Left hindlimb (tissue), 1 donor: Measurements from ENCODE around the gene DLGAP1.
"Not testable (repeated sequence)": the region's sequence is repeated elsewhere in the genome, so short reads cannot be mapped to it uniquely, and the experiment has no call there.

Experiments
- DNase-seq: peaks from one replicate; pipeline ENCODE4 v3.0.0-alpha.2; 2018

The DLGAP1 gene

GRCh38 chr18:3610813-3611212 lies 844.3 kb downstream of the DLGAP1 start:
- DNase-seq = no peak

GRCh38 chr18:3610188-3610708 lies 844.9 kb downstream of the DLGAP1 start:
- no peak for DNase-seq

- DNase-seq = no peak
Measured at GRCh38 chr18:3608488-3608887, 846.6 kb downstream of the DLGAP1 start.

GRCh38 chr18:3608099-3608453 lies 847.0 kb downstream of the DLGAP1 start:
- DNase-seq = not testable (repeated sequence)

GRCh38 chr18:3607309-3608098 lies 847.6 kb downstream of the DLGAP1 start:
- no peak for DNase-seq

GRCh38 chr18:3606863-3607262 lies 848.2 kb downstream of the DLGAP1 start:
- DNase-seq = not testable (repeated sequence)

GRCh38 chr18:3605954-3606443 lies 849.1 kb downstream of the DLGAP1 start:
- no peak for DNase-seq

GRCh38 chr18:3605486-3605952 lies 849.6 kb downstream of the DLGAP1 start:
- no peak for DNase-seq

GRCh38 chr18:3604498-3605408 lies 850.4 kb downstream of the DLGAP1 start:
- DNase-seq = peak; percentile 56

GRCh38 chr18:3604235-3604497 lies 850.9 kb downstream of the DLGAP1 start:
- no peak for DNase-seq

- peak; percentile 75 for DNase-seq
Measured at GRCh38 chr18:3603421-3604234, 851.5 kb downstream of the DLGAP1 start.

GRCh38 chr18:3601106-3601755 lies 853.9 kb downstream of the DLGAP1 start:
- DNase-seq = not testable (repeated sequence)

GRCh38 chr18:3599861-3600260 lies 855.2 kb downstream of the DLGAP1 start:
- no peak for DNase-seq

- DNase-seq = no peak
Measured at GRCh38 chr18:3599195-3599594, 855.9 kb downstream of the DLGAP1 start.

GRCh38 chr18:3598581-3598980 lies 856.5 kb downstream of the DLGAP1 start:
- no peak for DNase-seq

- no peak for DNase-seq
Measured at GRCh38 chr18:3597409-3598357, 857.4 kb downstream of the DLGAP1 start.

GRCh38 chr18:3596637-3597384 lies 858.3 kb downstream of the DLGAP1 start:
- DNase-seq = peak; percentile 59

GRCh38 chr18:3596324-3596636 lies 858.8 kb downstream of the DLGAP1 start:
- DNase-seq = no peak

GRCh38 chr18:3595369-3596273 lies 859.5 kb downstream of the DLGAP1 start:
- peak; percentile 76 for DNase-seq
